ENCODE measurements around the gene PAQR7. TPM values are rescaled to one million over a fixed set of nuclear protein-coding genes. Genes with fewer than 3 reads are reported as not detected.
A peak's percentile ranks its signal among the peaks of the same experiment; 100 is the strongest.
"Not testable (repeated sequence)": the region's sequence is repeated elsewhere in the genome, so short reads cannot be mapped to it uniquely, and the experiment has no call there.

The PAQR7 gene
- total RNA-seq, 1 donor from 2014 or later = 9.4 TPM

DNA sequence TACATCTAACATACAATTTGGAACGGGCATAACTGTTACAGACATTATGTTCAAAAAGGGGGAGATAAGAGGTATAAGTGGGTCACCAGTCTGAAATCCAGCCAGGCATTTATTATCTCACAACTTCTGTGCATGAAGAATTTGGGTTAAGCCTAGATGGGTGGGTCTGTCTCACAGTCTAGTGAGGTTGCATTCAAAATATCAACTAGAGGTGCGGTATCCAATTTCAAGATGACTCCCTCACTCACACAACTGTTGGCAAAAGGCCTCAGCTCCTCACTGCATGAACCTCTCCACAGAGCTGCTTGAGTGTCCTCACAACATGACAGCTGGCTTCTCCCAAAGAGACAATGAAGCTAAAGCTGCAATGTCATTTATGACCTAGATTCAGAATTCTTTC, 21.0 kb downstream of the PAQR7 start:
- TF ChIP-seq, protein P1, sequence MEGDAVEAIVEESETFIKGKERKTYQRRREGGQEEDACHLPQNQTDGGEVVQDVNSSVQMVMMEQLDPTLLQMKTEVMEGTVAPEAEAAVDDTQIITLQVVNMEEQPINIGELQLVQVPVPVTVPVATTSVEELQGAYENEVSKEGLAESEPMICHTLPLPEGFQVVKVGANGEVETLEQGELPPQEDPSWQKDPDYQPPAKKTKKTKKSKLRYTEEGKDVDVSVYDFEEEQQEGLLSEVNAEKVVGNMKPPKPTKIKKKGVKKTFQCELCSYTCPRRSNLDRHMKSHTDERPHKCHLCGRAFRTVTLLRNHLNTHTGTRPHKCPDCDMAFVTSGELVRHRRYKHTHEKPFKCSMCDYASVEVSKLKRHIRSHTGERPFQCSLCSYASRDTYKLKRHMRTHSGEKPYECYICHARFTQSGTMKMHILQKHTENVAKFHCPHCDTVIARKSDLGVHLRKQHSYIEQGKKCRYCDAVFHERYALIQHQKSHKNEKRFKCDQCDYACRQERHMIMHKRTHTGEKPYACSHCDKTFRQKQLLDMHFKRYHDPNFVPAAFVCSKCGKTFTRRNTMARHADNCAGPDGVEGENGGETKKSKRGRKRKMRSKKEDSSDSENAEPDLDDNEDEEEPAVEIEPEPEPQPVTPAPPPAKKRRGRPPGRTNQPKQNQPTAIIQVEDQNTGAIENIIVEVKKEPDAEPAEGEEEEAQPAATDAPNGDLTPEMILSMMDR (conservative IDR thresholded peaks at IDR 0.05; ENCODE audit: low read depth, low read length) = no peak
- H3K4me3 ChIP-seq (ENCODE audit: low read depth, low read length) = no peak overlapping the region
- DNase-seq (ENCODE audit: low read depth) = no peak

DNA sequence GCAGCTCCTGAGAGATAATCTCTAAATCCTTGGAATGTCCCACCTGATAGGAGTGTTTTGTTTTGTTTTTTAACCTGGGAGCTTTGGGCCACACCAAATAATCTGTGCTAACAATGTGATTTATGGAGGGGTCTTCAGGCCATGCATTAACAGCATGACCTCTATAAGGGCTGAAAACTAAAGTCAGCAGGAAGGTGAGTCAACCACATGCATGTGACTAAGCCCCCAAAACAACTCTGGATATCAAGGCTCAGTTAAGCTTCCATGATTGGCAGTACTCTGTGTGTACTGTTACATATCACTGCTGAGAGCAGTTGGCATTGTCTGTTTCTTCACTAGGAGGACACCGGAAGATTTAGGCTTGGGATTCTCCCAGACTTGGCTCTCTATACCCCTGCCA, 27.0 kb downstream of the PAQR7 start:
- no peak for DNase-seq (ENCODE audit: low read depth)
- H3K4me3 ChIP-seq (ENCODE audit: low read depth, low read length) = no peak overlapping the region
- TF ChIP-seq, protein P1 (conservative IDR thresholded peaks at IDR 0.05; ENCODE audit: low read depth, low read length) = no peak

DNA sequence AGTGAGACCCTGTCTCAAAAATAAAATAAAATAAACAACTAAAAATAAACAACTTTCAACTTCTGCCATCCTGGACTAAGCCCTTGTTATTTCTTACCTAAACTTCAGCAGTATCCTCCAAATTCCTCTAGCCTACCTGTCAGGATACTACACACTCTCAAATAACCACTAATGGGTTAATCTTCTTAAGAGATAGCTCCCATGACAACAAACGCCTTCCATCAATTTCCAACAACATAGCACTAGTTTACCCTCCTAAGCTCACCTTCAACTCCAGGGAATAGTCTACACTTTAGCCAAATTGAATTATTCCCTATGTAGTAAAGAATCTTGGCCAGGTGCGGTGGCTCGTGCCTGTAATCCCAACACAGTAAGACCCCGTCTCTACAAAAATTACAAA, 27.6 kb downstream of the PAQR7 start:
- TF ChIP-seq, protein P1 (conservative IDR thresholded peaks at IDR 0.05; ENCODE audit: low read depth, low read length) = no peak
- DNase-seq (ENCODE audit: low read depth) = no peak
- no peak overlapping the region for H3K4me3 ChIP-seq (ENCODE audit: low read depth, low read length)

DNA sequence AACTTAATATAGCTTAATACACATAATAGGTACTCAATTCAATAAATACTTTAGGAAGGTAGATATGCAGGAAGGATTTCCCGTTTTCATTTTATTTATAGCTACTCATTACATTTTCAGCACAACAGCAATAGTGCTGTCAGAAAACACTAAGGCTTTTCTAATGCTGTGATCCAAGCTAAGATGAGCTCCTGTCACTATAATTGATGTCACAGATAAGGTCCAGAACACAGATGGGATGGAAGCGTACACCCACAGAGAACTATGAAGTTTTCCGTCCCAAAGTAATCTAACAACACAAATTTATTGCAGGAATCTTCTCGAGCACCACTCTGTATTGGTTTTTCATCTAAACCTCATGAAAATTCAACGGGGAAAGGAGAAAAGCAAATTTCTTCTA, 29.8 kb downstream of the PAQR7 start:
- TF ChIP-seq, protein P1 (conservative IDR thresholded peaks at IDR 0.05; ENCODE audit: low read depth, low read length) = no peak
- no peak for DNase-seq (ENCODE audit: low read depth)
- no peak overlapping the region for H3K4me3 ChIP-seq (ENCODE audit: low read depth, low read length)

DNA sequence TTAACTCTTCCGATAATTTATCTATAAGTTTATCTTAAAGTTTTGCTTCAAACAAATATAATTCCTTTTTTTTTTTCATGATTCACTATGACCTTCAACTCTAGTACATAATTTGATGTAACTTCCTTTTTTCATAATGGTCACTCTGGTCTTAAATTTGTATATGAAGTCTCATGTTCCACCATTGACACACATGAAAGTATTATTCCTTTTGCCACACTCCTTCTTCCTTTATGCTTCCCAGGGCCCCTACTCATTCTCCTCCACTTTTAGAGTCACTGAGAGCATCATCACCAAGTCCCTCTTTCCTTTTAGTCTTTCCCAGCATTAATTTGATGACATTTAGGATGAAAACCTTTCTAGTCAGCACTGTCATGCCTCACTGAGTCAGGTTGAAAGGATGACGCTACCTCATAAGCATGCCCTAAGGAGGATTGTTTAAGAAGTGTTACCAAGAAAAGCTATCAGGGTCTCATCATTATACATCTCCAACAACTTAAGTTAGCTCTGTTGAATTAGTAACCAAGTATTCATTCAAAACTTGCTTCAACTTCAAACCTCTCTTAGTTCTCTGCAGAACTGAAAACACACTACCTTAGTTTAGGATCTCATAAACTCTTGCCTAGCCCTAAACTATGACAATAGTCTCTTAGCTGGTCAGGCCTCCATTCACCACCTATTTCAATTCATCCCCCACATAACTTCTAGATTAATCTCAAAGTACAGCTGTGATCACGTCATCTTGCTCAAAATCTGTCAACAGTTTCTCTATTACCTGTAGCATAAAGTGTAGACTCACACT, 30.8 kb downstream of the PAQR7 start:
- H3K4me3 ChIP-seq (ENCODE audit: low read depth, low read length) = no peak overlapping the region
- TF ChIP-seq, protein P1 (conservative IDR thresholded peaks at IDR 0.05; ENCODE audit: low read depth, low read length) = no peak
- peak; percentile 31 for DNase-seq (ENCODE audit: low read depth)

DNA sequence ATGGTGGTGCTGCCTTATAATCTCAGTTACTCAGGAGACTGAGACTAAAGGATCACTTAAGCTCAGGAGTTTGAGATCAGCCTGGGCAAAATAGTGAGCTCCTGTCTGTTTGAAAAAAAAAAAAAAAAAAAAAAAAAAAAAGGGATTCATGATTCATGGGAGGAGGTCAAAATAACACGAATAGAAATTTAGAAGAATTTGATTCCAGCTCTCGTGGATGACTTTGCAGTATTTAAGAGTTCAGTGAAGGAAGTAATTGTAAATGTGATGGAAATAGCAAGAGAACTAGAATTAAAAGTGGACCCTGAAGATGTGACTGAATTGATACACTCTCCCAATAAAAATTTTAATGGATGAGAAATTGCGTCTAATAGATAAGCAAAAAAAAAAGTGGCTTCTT, 32.0 kb downstream of the PAQR7 start:
- no peak for DNase-seq (ENCODE audit: low read depth)
- TF ChIP-seq, protein P1 (conservative IDR thresholded peaks at IDR 0.05; ENCODE audit: low read depth, low read length) = no peak
- H3K4me3 ChIP-seq (ENCODE audit: low read depth, low read length) = no peak overlapping the region

DNA sequence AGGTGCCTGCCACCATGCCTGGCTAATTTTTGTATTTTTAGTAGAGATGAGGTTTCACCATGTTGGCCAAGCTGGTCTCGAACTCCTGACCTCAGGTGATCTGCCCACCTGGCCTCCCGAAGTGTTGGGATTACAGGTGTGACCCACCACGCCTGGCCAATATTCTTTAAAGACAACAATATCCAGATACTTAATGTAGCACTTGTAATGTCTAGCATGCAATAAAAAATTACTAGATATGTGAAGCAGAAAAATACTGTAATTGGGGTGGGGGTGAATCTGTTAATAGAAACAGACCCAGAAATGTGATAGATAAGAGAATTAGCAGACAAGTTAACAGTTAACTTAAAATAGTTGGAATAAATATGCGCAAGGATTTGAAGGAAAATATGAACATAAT, 35.7 kb downstream of the PAQR7 start:
- DNase-seq (ENCODE audit: low read depth); H3K4me3 ChIP-seq (ENCODE audit: low read depth, low read length): not testable (repeated sequence)

Data from epithelial cell of proximal tubule (primary cell).